Mesenchymal stem cell (in vitro differentiated cells and primary cell): Measurements from ENCODE around the gene ZFYVE28.
A peak's percentile ranks its signal among the peaks of the same experiment; 100 is the strongest.

ENCODE experiments used
- DNase-seq: peaks from one replicate; pipeline ENCODE4 v3.0.0-alpha.2; 2013
- H2AFZ ChIP-seq: one replicate; pipeline ENCODE4 v1.6.1; 2013; ENCODE audit warnings: low read depth, mild to moderate bottlenecking, control low read depth, inconsistent platforms, low read length, moderate library complexity
- H2AK5ac ChIP-seq: 2 replicates; pipeline ENCODE4 v1.6.1; 2013; ENCODE audit warnings: low read length, moderate library complexity, mild to moderate bottlenecking, inconsistent platforms; ENCODE audit not compliant: severe bottlenecking
- H2BK120ac ChIP-seq: one replicate; pipeline ENCODE4 v1.6.1; 2013; ENCODE audit warnings: low read depth, mild to moderate bottlenecking, inconsistent platforms, low read length, moderate library complexity
- H2BK12ac ChIP-seq, 2 experiments: one replicate each; pipeline ENCODE4 v1.6.1; 2013; ENCODE audit warnings: inconsistent platforms in 2 of 2, low read length in 2 of 2, mild to moderate bottlenecking in 2 of 2, moderate library complexity in 2 of 2, control low read depth in 1 of 2
- H2BK15ac ChIP-seq: one replicate; pipeline ENCODE4 v1.6.1; 2013; ENCODE audit warnings: mild to moderate bottlenecking, low read depth, inconsistent platforms; ENCODE audit not compliant: poor library complexity, severe bottlenecking
- H2BK5ac ChIP-seq: 2 replicates; pipeline ENCODE4 v1.6.1; 2013; ENCODE audit warnings: low read depth, mild to moderate bottlenecking, low read length, control low read depth, inconsistent platforms; ENCODE audit not compliant: poor library complexity, severe bottlenecking
- H3K14ac ChIP-seq, 2 experiments: one replicate each; pipeline ENCODE4 v1.6.1; 2013; ENCODE audit warnings: inconsistent platforms in 2 of 2, low read length in 2 of 2, control low read depth in 1 of 2, mild to moderate bottlenecking in 1 of 2, moderate library complexity in 1 of 2
- H3K18ac ChIP-seq, 2 experiments: one replicate each; pipeline ENCODE4 v1.6.1; 2013; ENCODE audit warnings: inconsistent platforms in 2 of 2, low read length in 2 of 2, control low read depth in 1 of 2, low read depth in 1 of 2, mild to moderate bottlenecking in 1 of 2
- H3K23ac ChIP-seq, 2 experiments: one replicate each; pipeline ENCODE4 v1.6.1; 2013; ENCODE audit warnings: inconsistent platforms in 2 of 2, low read length in 2 of 2, mild to moderate bottlenecking in 2 of 2, moderate library complexity in 2 of 2, control low read depth in 1 of 2
- H3K27ac ChIP-seq: 2 replicates; pipeline ENCODE4 v1.5.1; 2013; ENCODE audit warnings: mild to moderate bottlenecking, moderate library complexity, low read length, control low read depth, inconsistent platforms; ENCODE audit not compliant: poor library complexity, severe bottlenecking
- H3K27me3 ChIP-seq, 2 experiments: 2 replicates each; pipeline versions ENCODE4 v1.6.1 to v1.7.0; 2013; ENCODE audit warnings: low read length in 2 of 2, mild to moderate bottlenecking in 2 of 2, moderate library complexity in 2 of 2, control low read depth in 1 of 2, inconsistent platforms in 1 of 2; ENCODE audit not compliant: control insufficient read depth in 1 of 2, insufficient read depth in 1 of 2
- H3K36me3 ChIP-seq, 2 experiments: 2 replicates each; pipeline versions ENCODE4 v1.6.1 to v1.7.0; 2013; ENCODE audit warnings: low read length in 2 of 2, control low read depth in 1 of 2, inconsistent platforms in 1 of 2, low read depth in 1 of 2, mild to moderate bottlenecking in 1 of 2; ENCODE audit not compliant: insufficient read depth in 2 of 2, control insufficient read depth in 1 of 2
- H3K4ac ChIP-seq, 2 experiments: one replicate each; pipeline ENCODE4 v1.6.1; 2013; ENCODE audit warnings: inconsistent platforms in 2 of 2, low read length in 2 of 2, mild to moderate bottlenecking in 2 of 2, moderate library complexity in 2 of 2, control low read depth in 1 of 2, low read depth in 1 of 2
- H3K4me1 ChIP-seq: 2 replicates; pipeline ENCODE4 v1.6.1; 2013; ENCODE audit warnings: low read depth, low read length, control low read depth; ENCODE audit not compliant: control insufficient read depth, insufficient read depth
- H3K4me2 ChIP-seq: 2 replicates; pipeline ENCODE4 v1.6.1; 2013; ENCODE audit warnings: low read length, mild to moderate bottlenecking, inconsistent platforms; ENCODE audit not compliant: poor library complexity, severe bottlenecking
- H3K4me3 ChIP-seq, 2 experiments: 2 replicates each; pipeline versions ENCODE4 v1.5.1 to v1.7.0; 2013; ENCODE audit warnings: low read length in 2 of 2, mild to moderate bottlenecking in 2 of 2, control low read depth in 1 of 2, low read depth in 1 of 2; ENCODE audit not compliant: insufficient read depth in 1 of 2
- H3K79me1 ChIP-seq: replicated peaks from 2 replicates; pipeline ENCODE4 v1.6.1; 2013; ENCODE audit warnings: mild to moderate bottlenecking, control low read depth, low read length, inconsistent platforms; ENCODE audit not compliant: poor library complexity, severe bottlenecking
- H3K9ac ChIP-seq: 2 replicates; pipeline ENCODE4 v1.7.0; 2013; ENCODE audit warnings: mild to moderate bottlenecking, low read length, moderate library complexity
- H3K9me3 ChIP-seq: 2 replicates; pipeline ENCODE4 v1.7.0; 2013; ENCODE audit warnings: mild to moderate bottlenecking, low read length; ENCODE audit not compliant: control insufficient read depth
- H4K8ac ChIP-seq: one replicate; pipeline ENCODE4 v1.6.1; 2013; ENCODE audit warnings: inconsistent platforms, mild to moderate bottlenecking, low read length, moderate library complexity
- H4K91ac ChIP-seq: one replicate; pipeline ENCODE4 v1.6.1; 2013; ENCODE audit warnings: mild to moderate bottlenecking, low read length, inconsistent platforms
- WGBS: methylation state at CpG from one replicate; pipeline ENCODE4 v1.1.7; 2013; ENCODE audit warnings: mixed read lengths; 5-methylcytosine and 5-hydroxymethylcytosine counted together

ZFYVE28 gene

DNA sequence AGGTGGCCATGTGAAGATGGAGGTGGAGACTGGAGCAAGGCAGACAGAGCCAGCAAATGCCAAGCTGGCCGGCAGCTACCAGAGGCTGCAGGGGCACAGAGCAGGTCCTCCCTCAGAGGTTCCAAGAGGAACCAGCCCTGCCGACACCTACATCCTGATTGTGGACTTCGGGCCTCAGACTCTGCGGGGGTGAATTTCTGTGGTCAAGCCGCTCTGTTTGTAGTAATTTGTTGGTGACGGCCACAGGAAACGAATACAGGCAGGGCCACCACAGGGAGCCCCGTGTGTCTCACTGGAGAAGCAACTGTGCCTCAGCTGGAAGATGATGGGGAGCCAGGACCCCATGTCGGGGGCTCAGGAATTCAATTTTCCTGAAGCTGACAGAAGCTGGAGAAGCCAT lies 28.3 kb downstream of the ZFYVE28 start:
- H3K9me3 ChIP-seq: no peaks in the 10 kb centered on the region
- H3K4me1 ChIP-seq: peaks cover 50% of the 10 kb centered on the region
- no peak overlapping the region for H4K8ac ChIP-seq
- H3K4me2 ChIP-seq: peak overlapping the region; percentile 6
- H2AK5ac ChIP-seq: no peak overlapping the region
- no peak overlapping the region for H3K4ac ChIP-seq
- no peak overlapping the region for H2AFZ ChIP-seq
- DNase-seq: no peak
- 65% methylated on average over 9 of the region's 9 CpGs for WGBS
- H3K27me3 ChIP-seq: peaks cover 0 to 47% of the 10 kb centered on the region in 2 experiments
- peak overlapping the region; percentile 69 for H3K27ac ChIP-seq
- no peak overlapping the region for H4K91ac ChIP-seq
- peaks cover 0 to 19% of the 10 kb centered on the region in 2 experiments for H3K36me3 ChIP-seq
- no peak overlapping the region for H2BK12ac ChIP-seq
- H3K23ac ChIP-seq: no peak overlapping the region
- H3K14ac ChIP-seq: no peak overlapping the region
- no peak overlapping the region for H2BK5ac ChIP-seq
- no peak overlapping the region for H2BK15ac ChIP-seq
- H3K18ac ChIP-seq: no peak overlapping the region
- no peak overlapping the region for H3K9ac ChIP-seq
- no peak overlapping the region for H3K4me3 ChIP-seq
- H3K79me1 ChIP-seq: peaks cover 23% of the 10 kb centered on the region
- no peak overlapping the region for H2BK120ac ChIP-seq

DNA sequence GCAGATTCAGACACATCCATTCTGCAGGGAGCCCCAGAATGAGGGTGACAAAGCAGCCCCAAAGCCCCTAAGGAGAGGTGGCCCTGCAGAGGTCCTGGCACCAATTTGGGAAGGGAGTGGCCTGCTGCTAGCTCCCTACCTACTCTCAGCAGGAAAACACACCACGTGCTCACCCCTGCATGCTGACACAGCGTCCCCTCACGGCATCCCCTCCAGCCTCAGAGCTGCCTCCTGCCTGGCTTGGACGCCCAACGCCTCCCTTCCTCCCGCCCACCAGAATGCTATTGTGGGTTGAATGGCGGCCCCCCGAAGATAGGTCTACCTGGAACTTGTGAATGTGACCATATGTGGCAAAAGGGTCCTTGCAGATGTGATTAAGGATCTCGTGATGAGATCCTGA lies 28.8 kb downstream of the ZFYVE28 start:
- Histone ChIP-seq H2AFZ (no peak overlapping the region), H4K91ac (no peak overlapping the region), H3K14ac (no peak overlapping the region), H3K4me1 (peaks cover 48% of the 10 kb centered on the region), H2BK120ac (no peak overlapping the region), H3K23ac (no peak overlapping the region), H3K27ac (peak overlapping the region; percentile 63), H2AK5ac (peak overlapping the region; percentile 96), H2BK5ac (no peak overlapping the region), H2BK12ac (no peak overlapping the region), H3K9ac (no peak overlapping the region), H3K9me3 (no peaks in the 10 kb centered on the region), H3K4me3 (no peak overlapping the region), H3K27me3 (peaks cover 0 to 43% of the 10 kb centered on the region in 2 experiments), H2BK15ac (no peak overlapping the region), H3K18ac (no peak overlapping the region), H3K36me3 (peaks cover 0 to 19% of the 10 kb centered on the region in 2 experiments), H3K4ac (no peak overlapping the region), H3K4me2 (no peak overlapping the region), H4K8ac (no peak overlapping the region), H3K79me1 (peaks cover 24% of the 10 kb centered on the region)
- no peak for DNase-seq
- WGBS: 79% methylated on average over 9 of the region's 9 CpGs

DNA sequence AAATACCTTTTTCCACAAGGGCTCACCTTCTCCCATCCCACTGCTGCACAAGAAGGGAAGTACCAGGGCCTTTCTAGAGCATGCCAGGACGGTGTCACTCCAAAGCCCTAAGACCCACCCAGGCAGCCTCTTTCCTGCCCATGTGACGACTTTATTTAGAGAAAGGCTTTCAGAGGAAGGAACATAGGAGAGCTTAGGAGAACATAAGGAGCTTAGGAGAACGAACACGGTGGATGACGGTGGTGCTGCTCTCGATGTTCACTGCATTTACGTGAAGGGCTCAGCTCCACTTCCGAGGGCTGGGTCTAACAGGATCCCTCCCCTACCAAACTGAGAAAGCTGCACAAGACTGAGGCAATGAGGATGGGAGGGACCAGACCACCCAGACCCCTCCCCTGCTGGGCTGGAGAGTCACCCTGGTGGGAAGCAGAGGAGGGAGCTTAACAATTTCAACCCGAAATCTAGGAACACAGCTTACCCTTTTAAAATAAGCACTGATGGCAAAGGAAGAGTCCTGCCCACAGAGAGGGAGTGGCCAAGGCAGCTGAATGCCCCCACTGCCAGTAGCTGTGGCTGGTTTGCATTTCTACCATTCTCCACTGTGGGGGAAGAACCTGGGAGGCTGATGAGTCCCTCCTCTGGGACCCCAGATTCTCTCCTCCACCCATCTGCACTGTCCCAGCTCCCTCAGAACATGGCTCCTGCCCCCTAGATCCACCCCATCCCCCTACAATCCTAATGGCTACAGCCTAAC lies 29.8 kb downstream of the ZFYVE28 start:
- H2AFZ ChIP-seq: no peak overlapping the region
- no peak overlapping the region for H2BK5ac ChIP-seq
- no peak overlapping the region for H3K4me2 ChIP-seq
- H3K27me3 ChIP-seq: peaks cover 0 to 33% of the 10 kb centered on the region in 2 experiments
- no peak overlapping the region for H2BK120ac ChIP-seq
- no peaks in the 10 kb centered on the region for H3K9me3 ChIP-seq
- H3K9ac ChIP-seq: no peak overlapping the region
- peaks cover 32% of the 10 kb centered on the region for H3K79me1 ChIP-seq
- peaks cover 0 to 24% of the 10 kb centered on the region in 2 experiments for H3K36me3 ChIP-seq
- H2BK12ac ChIP-seq: no peak overlapping the region
- no peak overlapping the region for H3K23ac ChIP-seq
- H3K4me3 ChIP-seq: peak overlapping the region in 1 of 2 experiments; percentile 6
- H4K8ac ChIP-seq: no peak overlapping the region
- no peak overlapping the region for H4K91ac ChIP-seq
- H3K27ac ChIP-seq: no peak overlapping the region
- H2AK5ac ChIP-seq: peak overlapping the region; percentile 96
- no peak overlapping the region for H2BK15ac ChIP-seq
- no peak overlapping the region for H3K18ac ChIP-seq
- peak overlapping the region in 1 of 2 experiments; percentile 56 for H3K14ac ChIP-seq
- peaks cover 41% of the 10 kb centered on the region for H3K4me1 ChIP-seq
- no peak overlapping the region for H3K4ac ChIP-seq
- 85% methylated on average over 7 of the region's 9 CpGs for WGBS
- peak; percentile 5 for DNase-seq

DNA sequence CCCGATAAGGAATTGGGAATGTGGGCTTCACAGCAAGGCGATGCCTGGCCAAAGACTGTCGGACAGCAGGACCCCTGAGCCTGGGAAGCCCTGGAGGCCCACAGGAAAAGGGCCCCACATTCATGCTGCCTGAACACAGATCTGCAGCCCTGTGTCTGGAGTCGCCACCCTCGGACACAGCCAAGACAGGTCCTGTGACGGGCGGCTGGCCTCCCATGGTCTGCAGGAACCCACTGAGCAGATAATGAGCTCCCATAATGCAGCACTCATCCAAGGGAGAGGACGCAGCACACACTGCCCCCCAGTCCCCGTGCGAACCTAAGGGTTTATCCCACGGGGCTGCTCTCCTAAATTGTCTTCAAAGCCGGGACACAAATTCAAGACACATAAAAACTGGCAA lies 30.6 kb downstream of the ZFYVE28 start:
- H3K9ac ChIP-seq: no peak overlapping the region
- H2BK15ac ChIP-seq: no peak overlapping the region
- H3K23ac ChIP-seq: no peak overlapping the region
- DNase-seq: no peak
- no peak overlapping the region for H4K8ac ChIP-seq
- peaks cover 0 to 26% of the 10 kb centered on the region in 2 experiments for H3K36me3 ChIP-seq
- H3K4ac ChIP-seq: no peak overlapping the region
- no peak overlapping the region for H2BK12ac ChIP-seq
- peaks cover 0 to 28% of the 10 kb centered on the region in 2 experiments for H3K27me3 ChIP-seq
- H3K4me3 ChIP-seq: no peak overlapping the region
- H3K4me2 ChIP-seq: no peak overlapping the region
- H3K27ac ChIP-seq: no peak overlapping the region
- peaks cover 35% of the 10 kb centered on the region for H3K79me1 ChIP-seq
- no peaks in the 10 kb centered on the region for H3K9me3 ChIP-seq
- H3K14ac ChIP-seq: no peak overlapping the region
- H2BK120ac ChIP-seq: no peak overlapping the region
- WGBS: 89% methylated on average over 12 of the region's 12 CpGs
- no peak overlapping the region for H3K18ac ChIP-seq
- H2AFZ ChIP-seq: no peak overlapping the region
- no peak overlapping the region for H4K91ac ChIP-seq
- peaks cover 34% of the 10 kb centered on the region for H3K4me1 ChIP-seq
- H2AK5ac ChIP-seq: no peak overlapping the region
- no peak overlapping the region for H2BK5ac ChIP-seq
